Hindlimb muscle (tissue), 1 donor: ENCODE results near the gene PRDM13. TPM values are rescaled to one million over a fixed set of nuclear protein-coding genes. Genes with fewer than 3 reads are reported as not detected.
A peak's percentile ranks its signal among the peaks of the same experiment; 100 is the strongest.
"Not testable (repeated sequence)": the region's sequence is repeated elsewhere in the genome, so short reads cannot be mapped to it uniquely, and the experiment has no call there.

Experiments
- DNase-seq: peaks from one replicate; pipeline ENCODE4 v3.0.0-alpha.2; 2013
- polyA plus RNA-seq: library from polyadenylated mRNA; unstranded; fragments of 120-200 nt; gene quantifications from one replicate; pipeline ENCODE4 v1.2.1, GENCODE V29; 2013; ENCODE audit not compliant: insufficient read length

The PRDM13 gene
- polyA plus RNA-seq, 1 donor = not detected

GRCh38 chr6:99603421-99604165 is 3.0 kb upstream of the PRDM13 start:
- peak; percentile 50 for DNase-seq

- no peak for DNase-seq
Observed at GRCh38 chr6:99604166-99605073, 2.2 kb upstream of the PRDM13 start.

GRCh38 chr6:99605074-99605734 is 1.4 kb upstream of the PRDM13 start:
- DNase-seq = no peak

- DNase-seq = no peak
Observed at GRCh38 chr6:99605911-99606655, 550 bp upstream of the PRDM13 start.

GRCh38 chr6:99607416-99608036 is 893 bp downstream of the PRDM13 start:
- no peak for DNase-seq

GRCh38 chr6:99608059-99608885 is 1.6 kb downstream of the PRDM13 start:
- no peak for DNase-seq

- no peak for DNase-seq
Observed at GRCh38 chr6:99608886-99609482, 2.4 kb downstream of the PRDM13 start.

GRCh38 chr6:99609905-99610489 is 3.4 kb downstream of the PRDM13 start:
- no peak for DNase-seq

- DNase-seq = no peak
Observed at GRCh38 chr6:99611148-99611547, 4.5 kb downstream of the PRDM13 start.

- no peak for DNase-seq
Observed at GRCh38 chr6:99612551-99613408, 6.1 kb downstream of the PRDM13 start.

GRCh38 chr6:99613409-99613704 is 6.7 kb downstream of the PRDM13 start:
- peak; percentile 56 for DNase-seq

- no peak for DNase-seq
Observed at GRCh38 chr6:99613705-99614429, 7.2 kb downstream of the PRDM13 start.

GRCh38 chr6:99614430-99615186 is 8.0 kb downstream of the PRDM13 start:
- no peak for DNase-seq

GRCh38 chr6:99617131-99617530 is 10.5 kb downstream of the PRDM13 start:
- DNase-seq = no peak

- DNase-seq = no peak
Observed at GRCh38 chr6:99618649-99619408, 12.2 kb downstream of the PRDM13 start.

- DNase-seq = no peak
Observed at GRCh38 chr6:99619409-99619762, 12.8 kb downstream of the PRDM13 start.

- not testable (repeated sequence) for DNase-seq
Observed at GRCh38 chr6:99622044-99622443, 15.4 kb downstream of the PRDM13 start.
